Left colon (tissue), 2 donors: Measurements from ENCODE around the gene SLC10A2. TPM values are rescaled to one million over a fixed set of nuclear protein-coding genes. Genes with fewer than 3 reads are reported as not detected.
"Not testable (repeated sequence)": the region's sequence is repeated elsewhere in the genome, so short reads cannot be mapped to it uniquely, and the experiment has no call there.

ENCODE experiments used
- ATAC-seq: fragments of 200-7000 bp; cut with Tn5 transposase; one replicate; pipeline ENCODE4 v1.9.1; 2020; ENCODE audit warnings: mild to moderate bottlenecking, moderate library complexity
- DNase-seq, 2 donors: peaks; one replicate each; pipeline ENCODE4 v3.0.0-alpha.2; 2020
- intact Hi-C, 2 donors: fragments of 100-400 bp; cut with DNase I in 1 of 2; cut with micrococcal nuclease in 1 of 2; formaldehyde crosslinking; loops; one replicate each; pipeline versions ENCODE4 v1.11.2 to v1.14.0; 2022; cut with DNase I, micrococcal nuclease
- long read RNA-seq: library from polyadenylated mRNA; unstranded; transcript quantifications from one replicate; pipeline ENCODE4 v2.0.0, GENCODE V29; 2021
- total RNA-seq, 2 donors: library from RNA; stranded (reverse); fragmentation: NEBNext Ultra II Directional; extraction: Animal tissue kit (Norgen Biotek cat#: 25700); gene quantifications; one replicate each; pipeline ENCODE4 v1.2.1, GENCODE V29; 2021
- donor health status: DM: no; HTN: no; CAD: no.
- donor health status: DM: yes; HTN: yes; CAD: no.

SLC10A2 gene, protein sequence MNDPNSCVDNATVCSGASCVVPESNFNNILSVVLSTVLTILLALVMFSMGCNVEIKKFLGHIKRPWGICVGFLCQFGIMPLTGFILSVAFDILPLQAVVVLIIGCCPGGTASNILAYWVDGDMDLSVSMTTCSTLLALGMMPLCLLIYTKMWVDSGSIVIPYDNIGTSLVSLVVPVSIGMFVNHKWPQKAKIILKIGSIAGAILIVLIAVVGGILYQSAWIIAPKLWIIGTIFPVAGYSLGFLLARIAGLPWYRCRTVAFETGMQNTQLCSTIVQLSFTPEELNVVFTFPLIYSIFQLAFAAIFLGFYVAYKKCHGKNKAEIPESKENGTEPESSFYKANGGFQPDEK
- total RNA-seq, result 1 to 10 TPM in 1 of 2 donors, under 1 TPM in 1; 0.09 to 2.5 TPM
- long read RNA-seq, result 0 reads

DNA sequence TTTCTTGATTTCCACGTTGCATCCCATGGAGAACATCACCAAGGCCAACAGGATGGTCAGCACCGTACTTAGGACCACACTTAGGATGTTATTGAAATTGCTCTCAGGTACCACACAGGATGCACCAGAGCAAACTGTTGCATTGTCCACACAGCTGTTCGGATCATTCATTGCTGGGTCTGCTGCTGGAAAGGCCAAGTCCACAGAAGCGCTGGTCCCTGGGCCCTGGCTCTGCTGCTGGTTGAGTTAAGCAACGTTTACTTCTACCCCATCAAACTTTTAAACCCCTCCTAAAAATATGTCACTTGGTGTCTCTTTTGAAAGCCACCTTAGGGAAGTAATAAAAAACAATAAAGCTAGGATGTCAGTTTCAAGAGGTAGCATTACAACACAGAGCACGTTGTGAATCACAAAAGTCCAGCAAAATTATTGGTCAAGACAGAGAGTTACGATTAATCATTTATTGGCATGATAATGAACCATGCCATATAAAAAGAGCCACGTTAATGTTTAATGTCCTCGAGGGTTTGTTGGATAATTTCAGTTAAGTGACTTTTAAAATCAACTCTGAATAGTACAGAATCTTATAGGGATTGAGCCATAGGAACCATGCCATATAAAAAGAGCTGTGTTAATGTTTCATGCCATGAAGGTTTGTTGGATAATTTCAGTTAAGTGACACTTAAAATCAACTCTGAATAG, at the start of gene SLC10A2:
Gene SLC10A2, minus strand, starts transcription at position 339 of the 702 bp plus-strand sequence. Its CDS starts 168 bp downstream, at position 171.
- DNase-seq (no peak), ATAC-seq (peak; percentile 28)
- intact Hi-C loops, result no loop called here

DNA sequence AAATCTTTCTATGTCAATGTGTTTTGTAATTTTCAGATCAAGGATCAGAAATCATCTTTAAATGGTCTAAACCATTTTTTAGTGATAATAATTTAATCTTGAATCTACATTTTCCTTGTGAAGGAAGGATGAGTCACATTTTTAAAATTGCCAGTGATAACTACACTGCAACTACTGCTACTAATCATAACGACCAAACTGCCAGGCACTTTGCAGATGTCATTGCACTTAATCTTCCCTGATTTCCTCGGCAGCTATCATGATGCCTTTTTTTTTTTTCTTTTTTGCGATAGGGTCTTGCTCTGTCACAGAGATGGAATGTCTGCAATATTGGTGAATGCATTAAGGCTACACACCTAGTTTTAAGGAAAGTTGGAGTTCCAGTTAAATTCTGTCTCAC, 41.4 kb upstream of the SLC10A2 start:
- intact Hi-C loops, result no loop called here
- no peak for DNase-seq
- ATAC-seq, result no peak

DNA sequence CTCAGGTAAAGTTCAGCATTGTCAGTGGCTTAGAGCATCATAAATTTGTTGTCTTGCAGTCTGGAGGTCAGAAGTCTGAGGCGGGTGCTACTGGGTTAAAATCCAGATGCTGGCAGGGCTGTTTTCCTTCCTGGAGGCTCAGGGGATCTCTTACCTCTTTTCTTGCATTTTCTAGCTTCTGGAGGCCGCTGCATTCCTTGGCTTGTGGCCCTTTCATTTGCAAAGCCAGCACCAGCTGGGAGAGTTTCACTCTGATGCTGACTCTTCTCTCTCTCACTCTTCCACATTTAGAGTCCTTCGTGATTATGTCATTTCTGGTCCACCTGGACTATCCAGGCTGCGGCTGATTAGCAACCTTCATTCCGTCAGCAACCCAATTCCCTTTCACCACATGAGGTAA, 38.1 kb upstream of the SLC10A2 start:
- no peak for DNase-seq
- intact Hi-C loops, result no loop called here
- ATAC-seq, result no peak

DNA sequence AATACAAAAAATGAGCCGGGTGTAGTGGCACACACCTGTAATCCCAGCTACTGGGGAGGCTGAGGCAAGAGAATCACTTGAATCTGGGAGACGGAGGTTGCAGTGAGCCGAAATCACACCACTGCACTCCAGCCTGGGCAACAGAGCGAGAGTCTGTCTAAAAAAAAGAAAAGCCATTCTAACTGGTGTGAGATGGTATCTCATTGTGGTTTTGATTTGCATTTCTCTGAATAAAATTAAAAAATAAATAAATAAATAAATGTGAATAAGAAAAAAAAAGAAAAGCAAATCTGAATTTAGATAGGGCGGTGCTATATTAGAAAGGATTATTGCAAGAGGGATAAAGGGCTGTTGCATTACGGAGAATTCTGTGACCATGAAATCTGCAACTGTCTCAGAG, 37.2 kb upstream of the SLC10A2 start:
- intact Hi-C loops, ATAC-seq, DNase-seq: not testable (repeated sequence)

DNA sequence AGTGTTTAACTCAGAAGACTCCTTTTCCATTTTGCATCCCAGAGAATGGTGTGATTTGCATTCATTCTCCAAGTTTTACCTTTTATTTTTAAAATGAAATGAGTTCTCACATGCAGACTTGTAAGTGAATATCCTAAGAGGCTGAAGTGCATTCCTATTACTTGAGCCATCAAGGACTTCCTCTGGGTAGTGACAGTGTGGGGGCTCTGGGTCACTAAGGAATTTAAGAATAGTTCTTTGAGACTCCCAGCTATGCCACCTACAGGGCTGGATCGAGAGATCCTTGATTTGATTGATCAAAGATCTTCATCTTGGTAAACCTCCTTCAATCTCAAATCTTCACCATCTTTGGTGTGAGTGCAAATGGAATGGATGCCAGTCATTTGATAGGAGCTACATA, 36.3 kb upstream of the SLC10A2 start:
- ATAC-seq (no peak), DNase-seq (no peak)
- intact Hi-C loops, result no loop called here

DNA sequence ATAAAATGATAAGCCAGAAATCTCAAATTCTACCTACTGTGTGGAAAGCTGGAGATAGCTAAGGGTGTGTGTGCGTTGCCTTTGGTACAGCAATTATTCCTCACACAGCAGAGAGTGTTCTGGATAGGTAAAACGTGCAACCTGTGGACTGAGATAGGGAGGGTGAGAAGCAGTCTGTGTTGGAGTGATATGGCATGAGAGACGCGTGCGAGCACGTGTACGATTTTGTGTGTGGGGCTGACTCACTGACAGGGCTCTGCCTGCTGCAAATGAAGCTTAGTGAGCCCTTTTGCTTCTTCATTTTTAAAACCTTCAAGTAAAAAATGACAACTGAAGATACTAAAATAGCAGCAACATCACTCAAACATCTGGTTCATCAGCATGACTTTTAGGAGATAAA, 35.7 kb upstream of the SLC10A2 start:
- intact Hi-C loops, result no loop called here
- no peak for DNase-seq
- no peak for ATAC-seq

DNA sequence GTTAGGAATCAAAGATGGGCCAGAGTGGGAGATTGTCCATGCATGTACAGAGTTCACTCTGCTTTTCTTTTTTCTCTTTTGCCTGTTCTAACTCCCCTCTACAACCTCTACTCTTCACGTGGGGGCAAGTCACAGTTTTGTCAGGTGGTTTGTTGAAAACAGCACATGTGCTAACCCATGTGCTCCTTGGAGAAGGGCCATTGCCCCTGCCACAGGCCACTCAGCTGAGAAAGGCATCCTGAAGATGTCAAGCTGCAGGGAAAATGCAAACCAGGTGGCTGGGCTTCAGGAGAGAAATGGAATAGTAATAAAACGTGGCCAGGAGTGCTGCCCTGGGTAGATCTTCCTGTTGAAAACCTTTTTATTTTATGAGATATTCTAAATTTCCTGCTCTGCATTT, 35.3 kb upstream of the SLC10A2 start:
- intact Hi-C loops, result no loop called here
- no peak for ATAC-seq
- DNase-seq, result no peak

DNA sequence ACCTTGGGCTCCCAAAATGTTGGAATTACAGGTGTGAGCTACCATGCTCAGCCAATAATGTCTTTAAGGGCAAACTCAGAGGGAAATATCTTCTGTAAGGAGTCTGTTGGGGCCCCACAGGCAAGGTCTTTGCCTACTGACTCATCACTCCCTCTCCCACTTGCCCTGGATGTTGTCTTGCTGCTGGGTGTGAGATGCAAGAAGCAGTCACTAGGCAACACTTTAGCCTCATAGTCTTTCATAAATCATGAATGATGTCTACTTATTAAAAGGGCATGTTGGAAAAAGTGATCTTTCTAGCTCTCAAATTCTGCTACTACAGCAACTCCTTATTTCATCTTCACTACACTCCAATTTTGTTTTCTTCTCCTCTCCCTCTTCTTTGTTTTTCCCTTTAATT, 34.6 kb upstream of the SLC10A2 start:
- DNase-seq, result no peak
- intact Hi-C loops, result no loop called here
- ATAC-seq, result no peak

DNA sequence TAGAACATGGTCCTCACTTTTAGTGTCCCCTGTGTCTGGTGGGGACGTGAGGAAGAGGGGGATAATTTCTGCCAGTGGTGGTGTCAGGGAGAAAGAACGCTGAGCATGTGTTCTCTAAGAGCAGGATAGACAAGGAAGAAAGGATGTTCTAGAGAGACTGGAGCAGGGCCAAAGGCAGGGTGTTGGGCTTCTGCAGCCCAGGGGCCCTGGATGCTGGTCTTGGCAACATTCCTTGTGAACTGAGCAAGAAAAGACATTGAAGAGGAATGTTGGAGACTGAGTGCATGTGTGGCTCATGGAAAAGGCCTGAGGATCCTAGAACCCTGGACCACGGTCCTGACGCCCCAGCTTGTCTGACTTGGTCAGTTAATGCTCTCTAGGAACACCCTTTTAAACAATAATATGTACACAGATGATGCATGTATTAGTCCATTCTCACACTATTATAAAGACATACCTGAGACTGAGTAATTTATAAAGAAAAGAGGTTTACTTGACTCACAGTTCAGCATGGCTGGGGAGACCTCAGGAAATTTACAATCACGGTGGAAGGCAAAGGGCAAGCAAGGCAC, 33.6 kb upstream of the SLC10A2 start:
- ATAC-seq, result no peak
- DNase-seq, result no peak
- intact Hi-C loops, result no loop called here

DNA sequence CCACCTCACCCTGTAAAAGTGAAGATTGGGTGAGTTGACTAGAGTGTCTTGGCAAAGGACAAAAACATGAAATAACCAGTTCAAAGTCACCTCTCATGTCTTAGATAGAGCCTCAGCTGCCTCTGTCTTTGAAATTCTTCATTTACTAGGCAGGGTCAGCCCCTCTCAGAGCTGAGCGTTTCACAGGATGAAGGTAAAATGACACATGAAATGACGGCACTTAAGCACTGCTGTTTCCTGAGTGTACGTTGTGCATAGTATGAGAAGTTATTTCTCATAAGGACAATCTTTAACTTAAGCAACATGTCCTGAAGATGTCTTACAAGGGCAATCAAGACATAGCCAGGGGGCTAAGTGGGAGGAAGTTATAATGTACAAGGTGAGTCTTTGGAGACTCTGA, 32.3 kb upstream of the SLC10A2 start:
- ATAC-seq, result no peak
- DNase-seq, result no peak
- intact Hi-C loops, result no loop called here

DNA sequence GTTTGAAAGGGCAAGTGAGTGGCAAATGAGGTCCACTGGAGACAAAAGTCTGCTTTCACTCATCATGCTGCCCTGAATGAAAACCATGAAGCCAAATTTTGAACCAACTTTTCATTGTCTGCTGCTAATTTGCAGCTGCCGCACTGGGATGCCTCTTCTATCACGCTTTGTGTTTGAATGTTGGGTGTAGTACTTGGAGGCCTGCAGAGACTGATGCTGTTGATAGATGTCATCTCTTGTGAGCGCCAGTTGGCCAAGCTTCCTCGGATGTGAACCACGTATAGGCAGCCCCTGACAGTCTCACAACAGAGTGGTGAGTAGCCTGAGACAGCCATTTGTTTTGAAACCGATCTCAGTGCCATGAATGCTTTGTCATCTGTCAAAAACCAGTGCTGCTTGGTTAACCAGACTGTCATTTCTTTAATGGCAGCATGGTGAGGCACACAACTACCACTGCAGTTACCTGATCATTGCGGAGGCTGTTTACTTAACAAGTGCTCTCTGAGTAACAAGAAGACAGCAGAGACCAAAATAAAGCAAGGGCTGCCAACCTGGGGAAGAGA, 31.2 kb upstream of the SLC10A2 start:
- ATAC-seq (no peak), DNase-seq (no peak)
- intact Hi-C loops, result no loop called here

DNA sequence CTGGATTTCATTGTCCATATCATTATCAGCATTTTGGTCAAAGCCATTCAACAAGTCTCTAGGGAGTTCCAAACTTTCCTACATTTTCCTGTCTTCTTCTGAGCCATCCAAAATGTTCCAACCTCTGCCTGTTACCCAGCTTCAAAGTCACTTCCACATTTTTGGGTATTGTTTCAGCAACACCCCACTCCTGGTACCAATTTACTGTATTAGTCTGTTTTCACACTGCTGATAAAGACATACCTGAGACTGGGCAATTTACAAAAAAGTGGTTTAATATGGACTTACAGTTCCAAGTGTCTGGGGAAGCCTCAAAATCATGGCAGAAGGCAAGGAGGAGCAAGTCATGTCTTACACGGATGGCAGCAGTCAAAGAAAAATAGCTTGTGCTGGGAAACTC, 27.4 kb upstream of the SLC10A2 start:
- ATAC-seq, intact Hi-C loops, DNase-seq: not testable (repeated sequence)

DNA sequence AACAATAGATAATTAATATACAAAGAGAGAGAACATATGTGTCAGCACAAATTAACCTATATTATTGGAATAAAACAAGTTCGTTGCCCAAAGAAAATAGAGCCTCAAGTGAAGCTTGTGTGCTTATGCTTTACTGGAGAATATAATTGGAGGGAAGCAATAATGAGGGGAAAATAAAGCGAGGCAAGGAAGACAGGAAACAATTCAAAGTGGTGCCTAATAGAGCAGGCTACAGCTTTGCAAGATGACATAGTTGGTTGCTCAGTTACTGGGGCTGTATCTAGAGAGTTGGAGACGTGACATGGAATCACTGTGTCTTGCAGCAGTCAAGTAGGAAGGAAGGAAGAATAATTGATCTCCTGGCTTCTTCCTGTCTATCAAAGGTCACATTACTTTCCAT, 21.1 kb upstream of the SLC10A2 start:
- intact Hi-C loops, result no loop called here
- ATAC-seq, result no peak
- DNase-seq, result no peak

DNA sequence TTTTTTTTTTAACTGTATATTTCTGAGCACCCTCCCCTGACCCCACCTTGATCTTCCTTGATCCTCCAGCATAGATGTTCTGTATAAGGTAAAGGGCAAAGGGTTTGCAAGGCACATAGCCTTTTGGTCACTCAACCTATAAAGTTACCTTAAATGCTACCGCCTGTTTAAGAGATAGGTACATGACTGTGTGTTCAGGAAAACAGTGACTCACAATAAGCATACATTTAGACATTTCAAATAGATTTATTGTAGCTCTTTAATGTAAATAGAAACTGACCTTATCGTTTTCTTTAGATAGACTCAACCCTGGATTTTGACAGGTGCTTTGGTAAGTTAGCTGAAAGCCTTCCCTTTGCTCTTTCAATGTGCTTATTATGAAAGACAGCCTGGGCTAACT, 15.2 kb upstream of the SLC10A2 start:
- DNase-seq (no peak), ATAC-seq (peak; percentile 55)
- intact Hi-C loops, result no loop called here

DNA sequence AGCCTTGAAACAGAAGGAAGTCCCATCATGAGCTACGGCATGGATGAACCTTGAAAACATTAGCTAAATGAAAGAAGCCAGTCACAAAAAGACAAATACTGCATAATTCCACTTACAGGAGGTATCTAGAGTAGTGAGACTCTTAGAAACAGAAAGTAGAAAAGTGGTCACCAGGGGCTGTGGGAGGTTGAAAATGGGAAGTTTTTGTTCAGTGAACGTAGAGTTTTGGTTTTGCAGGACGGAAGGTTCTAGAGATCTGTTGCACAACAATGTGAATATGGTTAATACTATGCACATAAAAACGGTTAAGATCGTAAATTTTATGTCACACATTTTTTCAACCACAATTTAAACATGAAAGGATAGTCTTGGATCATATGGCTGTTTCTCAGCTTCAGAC, 11.9 kb upstream of the SLC10A2 start:
- DNase-seq, result no peak
- intact Hi-C loops, result no loop called here
- ATAC-seq, result no peak

DNA sequence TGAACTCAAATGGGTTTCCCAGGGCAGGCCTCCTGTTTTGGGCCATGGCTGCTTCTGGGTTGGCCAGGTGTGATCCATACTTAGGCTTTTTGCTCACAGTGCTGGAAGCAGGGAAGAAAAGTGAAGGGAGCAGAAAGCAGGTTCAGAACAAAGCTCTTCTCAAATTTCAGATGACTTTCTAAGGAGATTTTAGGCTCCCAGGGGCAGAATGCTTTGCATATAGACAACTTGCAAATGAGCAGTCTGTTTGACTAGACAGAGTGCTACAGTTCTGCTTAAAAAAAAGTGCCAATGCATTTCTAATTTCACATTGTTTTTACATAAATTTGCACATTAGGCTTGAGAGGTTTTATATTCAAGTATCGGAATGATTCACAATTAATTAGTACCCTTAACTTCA, 2.6 kb upstream of the SLC10A2 start:
- intact Hi-C loops, result no loop called here
- DNase-seq (no peak), ATAC-seq (no peak)

DNA sequence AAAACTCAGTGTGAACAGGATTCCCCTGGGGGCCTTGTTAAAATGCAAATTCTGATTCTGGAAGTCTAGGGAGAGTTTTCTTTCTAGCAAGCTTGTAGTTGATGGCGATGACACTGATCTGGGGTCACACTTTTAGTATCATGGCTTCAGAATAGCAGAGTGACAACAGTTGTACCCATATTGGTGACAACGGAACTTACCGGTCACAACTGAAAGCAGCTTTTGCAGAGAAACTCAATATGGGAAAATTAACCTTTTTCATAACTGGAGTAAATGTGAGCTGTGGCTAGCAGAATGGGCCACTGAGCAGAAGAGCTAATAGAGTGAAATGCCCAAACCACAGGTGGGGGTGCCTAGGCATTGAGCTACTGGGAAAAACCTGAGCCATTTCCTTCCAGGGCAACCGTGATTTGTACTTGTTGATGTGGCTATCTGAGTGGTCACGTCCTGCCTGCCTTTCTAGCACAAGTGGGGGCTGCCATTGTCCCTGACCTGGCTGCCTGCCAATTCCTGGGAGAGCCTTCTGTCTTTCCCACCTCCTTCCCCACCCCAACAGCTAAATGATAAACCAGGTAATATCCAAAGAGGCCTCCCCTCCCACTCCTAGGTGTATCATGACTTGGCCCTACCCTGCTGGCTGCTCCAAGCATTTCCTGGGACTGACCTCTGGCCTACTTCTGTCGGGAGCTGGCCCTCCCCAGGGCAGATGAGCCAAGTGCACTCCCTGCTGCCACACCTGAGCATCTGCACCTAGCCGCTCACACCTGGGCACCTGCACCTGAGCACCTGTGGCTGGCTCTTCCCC, 1.7 kb upstream of the SLC10A2 start:
- intact Hi-C loops, result no loop called here

DNA sequence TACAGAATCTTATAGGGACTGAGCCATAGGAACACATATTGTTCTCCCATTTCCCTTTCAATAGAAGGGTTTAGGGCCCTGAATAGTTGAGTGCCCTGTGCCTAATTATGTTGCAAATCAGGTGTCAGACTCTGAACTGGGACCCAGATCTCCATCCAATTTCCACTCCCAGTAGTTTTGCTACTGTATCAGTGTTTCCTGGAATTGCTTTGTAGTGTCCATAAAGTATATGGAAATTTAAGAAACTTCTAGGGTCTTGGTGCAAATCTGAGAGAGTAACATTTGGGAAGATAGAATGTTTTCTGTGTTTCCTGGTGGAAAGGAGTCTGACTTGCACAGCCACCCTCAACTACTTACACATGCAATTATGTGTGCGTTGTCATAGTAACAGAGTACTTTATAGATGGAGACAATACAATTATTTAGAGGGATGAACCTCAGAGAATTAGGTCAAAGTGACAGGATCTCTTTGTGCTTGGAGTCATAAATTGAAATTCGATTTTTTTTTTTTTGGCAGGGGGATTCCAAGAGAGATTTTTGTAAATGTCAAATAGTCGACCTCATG, 646 bp upstream of the SLC10A2 start:
- intact Hi-C loops, result no loop called here
- DNase-seq (no peak), ATAC-seq (no peak)

More for the DNA sequence above, 1.7 kb upstream of the SLC10A2 start:
- peak; percentile 99 for ATAC-seq
- DNase-seq, result peak; percentile 48 to 59

DNA sequence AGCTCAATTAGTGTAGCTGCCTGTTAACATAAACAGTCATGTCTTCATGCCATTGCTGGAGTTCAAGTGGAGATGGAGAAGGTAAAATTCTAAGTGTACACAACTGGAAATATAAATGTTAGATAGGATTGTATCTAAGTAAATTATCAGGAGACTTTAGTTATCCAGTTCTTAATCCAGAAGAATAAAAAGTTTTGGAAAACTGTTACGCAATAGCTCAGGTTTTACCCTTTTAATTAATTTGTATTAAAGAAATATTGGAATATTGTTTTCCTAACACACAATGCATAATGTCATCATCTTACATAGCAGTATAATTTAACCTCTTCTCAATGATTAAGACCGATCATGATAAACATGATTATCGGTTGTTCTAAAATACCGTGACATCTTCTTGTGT, 2.8 kb downstream of the SLC10A2 start:
- intact Hi-C loops, result no loop called here

More for the DNA sequence above, 2.8 kb downstream of the SLC10A2 start:
- no peak for DNase-seq
- ATAC-seq, result no peak
